HepG2 (cell line): Measurements from ENCODE around the gene HSPB6. TPM values are rescaled to one million over a fixed set of nuclear protein-coding genes. Genes with fewer than 3 reads are reported as not detected.

ENCODE experiments used
- FOXA1 ChIP-seq, 2 experiments: fragments of 450-650 bp in 1 of 2; sonication (generic) in 1 of 2; formaldehyde crosslinking in 1 of 2; IDR thresholded peaks; 2 replicates each; pipeline versions ENCODE4 v1.4.0 to v1.6.1; 2016 to 2020; ENCODE audit warnings: missing genetic modification reagents in 1 of 2
- KLF15 ChIP-seq: sonication (generic); formaldehyde crosslinking; IDR thresholded peaks from 2 replicates; pipeline ENCODE4 v1.8.1; 2023; ENCODE audit warnings: borderline replicate concordance, mild to moderate bottlenecking, inconsistent platforms, missing genetic modification reagents, mixed read lengths
- MYC ChIP-seq: sonication (generic); formaldehyde crosslinking; IDR thresholded peaks from 2 replicates; pipeline ENCODE4 v1.9.0; 2021; ENCODE audit warnings: missing genetic modification reagents, borderline replicate concordance
- RBM39 ChIP-seq: fragments of 200-400 bp; formaldehyde crosslinking; IDR thresholded peaks from one replicate; pipeline ENCODE4 v1.6.1; 2018; ENCODE audit warnings: antibody characterized with exemption, mild to moderate bottlenecking, low read depth, low read length; ENCODE audit not compliant: poor library complexity, severe bottlenecking
- TBX2 ChIP-seq: sonication (generic); formaldehyde crosslinking; IDR thresholded peaks from 2 replicates; pipeline ENCODE4 v1.5.0; 2020; ENCODE audit warnings: missing genetic modification reagents, mild to moderate bottlenecking, borderline replicate concordance
- TCF7L2 ChIP-seq: IDR thresholded peaks from 2 replicates; pipeline ENCODE4 v1.6.1; 2011; ENCODE audit warnings: mild to moderate bottlenecking, low read depth, low read length, moderate library complexity
- ZNF263 ChIP-seq: sonication (generic); formaldehyde crosslinking; IDR thresholded peaks from 2 replicates; pipeline ENCODE4 v1.4.0; 2020; ENCODE audit warnings: missing genetic modification reagents
- ZNF331 ChIP-seq: sonication (generic); formaldehyde crosslinking; IDR thresholded peaks from 2 replicates; pipeline ENCODE4 v1.4.0; 2020; ENCODE audit warnings: missing genetic modification reagents
- ZNF556 ChIP-seq: sonication (generic); formaldehyde crosslinking; IDR thresholded peaks from 2 replicates; pipeline ENCODE4 v1.4.0; 2020; ENCODE audit warnings: mild to moderate bottlenecking, missing genetic modification reagents, borderline replicate concordance
- ZNF773 ChIP-seq: sonication (generic); formaldehyde crosslinking; IDR thresholded peaks from 2 replicates; pipeline ENCODE4 v1.4.0; 2020; ENCODE audit warnings: missing genetic modification reagents, borderline replicate concordance
- polyA plus RNA-seq, 8 experiments: library from polyadenylated mRNA; depleted of rRNA in 3 of 8; stranded (reverse) in 7 of 8; unstranded in 1 of 8; fragments of >200 nt; fragmentation: Illumina TruSeq in 4 of 8; extraction: Trizol in 4 of 8; gene quantifications; 2 replicates each; pipeline versions ENCODE4 v1.2.1 to v1.2.3, GENCODE V29; 2011 to 2016; ENCODE audit warnings: low read depth in 4 of 8, missing spikeins in 1 of 8, mixed read lengths in 1 of 8; ENCODE audit not compliant: insufficient read depth in 1 of 8
- total RNA-seq, 5 experiments: library from RNA; depleted of rRNA; stranded (reverse); fragments of >200 nt; fragmentation: Illumina TruSeq; extraction: Trizol; gene quantifications; 2 replicates each; pipeline ENCODE4 v1.2.3, GENCODE V29; 2016; ENCODE audit warnings: low read depth in 1 of 5
- TF ChIP-seq, protein P1 (sequence below): sonication (generic); formaldehyde crosslinking; IDR thresholded peaks from 2 replicates; pipeline ENCODE4 v1.4.0; 2020; ENCODE audit warnings: missing genetic modification reagents
- TF ChIP-seq, protein P2 (sequence below): sonication (generic); formaldehyde crosslinking; IDR thresholded peaks from 2 replicates; pipeline ENCODE4 v1.4.0; 2020; ENCODE audit warnings: mild to moderate bottlenecking, missing genetic modification reagents
- TF ChIP-seq, protein P3 (sequence below): sonication (generic); formaldehyde crosslinking; IDR thresholded peaks from 2 replicates; pipeline ENCODE4 v1.4.0; 2020; ENCODE audit warnings: missing genetic modification reagents, borderline replicate concordance
- TF ChIP-seq, protein P4 (sequence below): sonication (generic); formaldehyde crosslinking; IDR thresholded peaks from 2 replicates; pipeline ENCODE4 v1.5.1; 2020; ENCODE audit warnings: missing genetic modification reagents, mild to moderate bottlenecking, borderline replicate concordance

The HSPB6 gene
- total and polyA plus RNA-seq, 2 of the 13 experiments (the other 11 are each of a cell fraction or from before 2014, with no cell fraction given): 0.18 TPM; not detected in 1

DNA sequence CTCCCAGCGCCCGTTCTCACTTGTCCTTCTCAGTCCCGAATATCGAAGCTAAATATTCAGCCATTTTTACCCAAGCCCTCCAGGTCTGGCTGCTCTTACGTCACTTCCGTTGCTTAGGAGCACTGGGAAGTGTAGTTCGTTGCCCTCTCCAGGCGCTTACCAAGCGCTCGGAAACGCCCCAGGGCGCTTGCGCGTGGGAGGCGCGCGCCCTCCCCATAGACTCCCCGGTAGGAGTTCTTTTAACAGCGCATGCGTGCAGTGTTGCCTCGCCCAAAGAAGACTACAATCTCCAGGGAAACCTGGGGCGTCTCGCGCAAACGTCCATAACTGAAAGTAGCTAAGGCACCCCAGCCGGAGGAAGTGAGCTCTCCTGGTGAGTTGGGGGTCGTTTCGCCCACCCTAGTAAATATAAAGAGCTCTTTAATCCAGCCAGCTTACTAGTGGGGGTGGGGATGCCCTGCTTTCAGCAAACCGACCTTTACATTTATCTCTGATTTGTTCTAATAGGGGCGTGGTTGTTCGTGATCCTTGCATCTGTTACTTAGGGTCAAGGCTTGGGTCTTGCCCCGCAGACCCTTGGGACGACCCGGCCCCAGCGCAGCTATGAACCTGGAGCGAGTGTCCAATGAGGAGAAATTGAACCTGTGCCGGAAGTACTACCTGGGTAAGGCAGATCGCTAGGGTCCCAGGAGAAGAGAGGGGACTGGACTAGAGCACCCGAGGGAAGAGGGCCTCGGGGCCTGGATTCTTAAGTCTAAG is 11.3 kb downstream of the HSPB6 start, which contains the start of the genes PSENEN and U2AF1L4 (continued):
- TF ChIP-seq, protein P1, sequence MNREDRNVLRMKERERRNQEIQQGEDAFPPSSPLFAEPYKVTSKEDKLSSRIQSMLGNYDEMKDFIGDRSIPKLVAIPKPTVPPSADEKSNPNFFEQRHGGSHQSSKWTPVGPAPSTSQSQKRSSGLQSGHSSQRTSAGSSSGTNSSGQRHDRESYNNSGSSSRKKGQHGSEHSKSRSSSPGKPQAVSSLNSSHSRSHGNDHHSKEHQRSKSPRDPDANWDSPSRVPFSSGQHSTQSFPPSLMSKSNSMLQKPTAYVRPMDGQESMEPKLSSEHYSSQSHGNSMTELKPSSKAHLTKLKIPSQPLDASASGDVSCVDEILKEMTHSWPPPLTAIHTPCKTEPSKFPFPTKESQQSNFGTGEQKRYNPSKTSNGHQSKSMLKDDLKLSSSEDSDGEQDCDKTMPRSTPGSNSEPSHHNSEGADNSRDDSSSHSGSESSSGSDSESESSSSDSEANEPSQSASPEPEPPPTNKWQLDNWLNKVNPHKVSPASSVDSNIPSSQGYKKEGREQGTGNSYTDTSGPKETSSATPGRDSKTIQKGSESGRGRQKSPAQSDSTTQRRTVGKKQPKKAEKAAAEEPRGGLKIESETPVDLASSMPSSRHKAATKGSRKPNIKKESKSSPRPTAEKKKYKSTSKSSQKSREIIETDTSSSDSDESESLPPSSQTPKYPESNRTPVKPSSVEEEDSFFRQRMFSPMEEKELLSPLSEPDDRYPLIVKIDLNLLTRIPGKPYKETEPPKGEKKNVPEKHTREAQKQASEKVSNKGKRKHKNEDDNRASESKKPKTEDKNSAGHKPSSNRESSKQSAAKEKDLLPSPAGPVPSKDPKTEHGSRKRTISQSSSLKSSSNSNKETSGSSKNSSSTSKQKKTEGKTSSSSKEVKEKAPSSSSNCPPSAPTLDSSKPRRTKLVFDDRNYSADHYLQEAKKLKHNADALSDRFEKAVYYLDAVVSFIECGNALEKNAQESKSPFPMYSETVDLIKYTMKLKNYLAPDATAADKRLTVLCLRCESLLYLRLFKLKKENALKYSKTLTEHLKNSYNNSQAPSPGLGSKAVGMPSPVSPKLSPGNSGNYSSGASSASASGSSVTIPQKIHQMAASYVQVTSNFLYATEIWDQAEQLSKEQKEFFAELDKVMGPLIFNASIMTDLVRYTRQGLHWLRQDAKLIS: no peak
- TF ChIP-seq FOXA1 (IDR thresholded peaks at IDR 0.05) (no peak), FOXA1 (CRISPR knock-in tag; IDR thresholded peaks at IDR 0.05) (no peak), TCF7L2 (no peak), ZNF331 (CRISPR knock-in tag) (no peak), RBM39 (no peak), ZNF263 (CRISPR knock-in tag) (no peak), KLF15 (CRISPR knock-in tag) (no peak), MYC (no peak), ZNF773 (CRISPR knock-in tag) (no peak), ZNF556 (CRISPR knock-in tag) (peak; percentile 33; the same call in 1 of the 2 replicates), TBX2 (CRISPR knock-in tag) (no peak)
- TF ChIP-seq, protein P2, sequence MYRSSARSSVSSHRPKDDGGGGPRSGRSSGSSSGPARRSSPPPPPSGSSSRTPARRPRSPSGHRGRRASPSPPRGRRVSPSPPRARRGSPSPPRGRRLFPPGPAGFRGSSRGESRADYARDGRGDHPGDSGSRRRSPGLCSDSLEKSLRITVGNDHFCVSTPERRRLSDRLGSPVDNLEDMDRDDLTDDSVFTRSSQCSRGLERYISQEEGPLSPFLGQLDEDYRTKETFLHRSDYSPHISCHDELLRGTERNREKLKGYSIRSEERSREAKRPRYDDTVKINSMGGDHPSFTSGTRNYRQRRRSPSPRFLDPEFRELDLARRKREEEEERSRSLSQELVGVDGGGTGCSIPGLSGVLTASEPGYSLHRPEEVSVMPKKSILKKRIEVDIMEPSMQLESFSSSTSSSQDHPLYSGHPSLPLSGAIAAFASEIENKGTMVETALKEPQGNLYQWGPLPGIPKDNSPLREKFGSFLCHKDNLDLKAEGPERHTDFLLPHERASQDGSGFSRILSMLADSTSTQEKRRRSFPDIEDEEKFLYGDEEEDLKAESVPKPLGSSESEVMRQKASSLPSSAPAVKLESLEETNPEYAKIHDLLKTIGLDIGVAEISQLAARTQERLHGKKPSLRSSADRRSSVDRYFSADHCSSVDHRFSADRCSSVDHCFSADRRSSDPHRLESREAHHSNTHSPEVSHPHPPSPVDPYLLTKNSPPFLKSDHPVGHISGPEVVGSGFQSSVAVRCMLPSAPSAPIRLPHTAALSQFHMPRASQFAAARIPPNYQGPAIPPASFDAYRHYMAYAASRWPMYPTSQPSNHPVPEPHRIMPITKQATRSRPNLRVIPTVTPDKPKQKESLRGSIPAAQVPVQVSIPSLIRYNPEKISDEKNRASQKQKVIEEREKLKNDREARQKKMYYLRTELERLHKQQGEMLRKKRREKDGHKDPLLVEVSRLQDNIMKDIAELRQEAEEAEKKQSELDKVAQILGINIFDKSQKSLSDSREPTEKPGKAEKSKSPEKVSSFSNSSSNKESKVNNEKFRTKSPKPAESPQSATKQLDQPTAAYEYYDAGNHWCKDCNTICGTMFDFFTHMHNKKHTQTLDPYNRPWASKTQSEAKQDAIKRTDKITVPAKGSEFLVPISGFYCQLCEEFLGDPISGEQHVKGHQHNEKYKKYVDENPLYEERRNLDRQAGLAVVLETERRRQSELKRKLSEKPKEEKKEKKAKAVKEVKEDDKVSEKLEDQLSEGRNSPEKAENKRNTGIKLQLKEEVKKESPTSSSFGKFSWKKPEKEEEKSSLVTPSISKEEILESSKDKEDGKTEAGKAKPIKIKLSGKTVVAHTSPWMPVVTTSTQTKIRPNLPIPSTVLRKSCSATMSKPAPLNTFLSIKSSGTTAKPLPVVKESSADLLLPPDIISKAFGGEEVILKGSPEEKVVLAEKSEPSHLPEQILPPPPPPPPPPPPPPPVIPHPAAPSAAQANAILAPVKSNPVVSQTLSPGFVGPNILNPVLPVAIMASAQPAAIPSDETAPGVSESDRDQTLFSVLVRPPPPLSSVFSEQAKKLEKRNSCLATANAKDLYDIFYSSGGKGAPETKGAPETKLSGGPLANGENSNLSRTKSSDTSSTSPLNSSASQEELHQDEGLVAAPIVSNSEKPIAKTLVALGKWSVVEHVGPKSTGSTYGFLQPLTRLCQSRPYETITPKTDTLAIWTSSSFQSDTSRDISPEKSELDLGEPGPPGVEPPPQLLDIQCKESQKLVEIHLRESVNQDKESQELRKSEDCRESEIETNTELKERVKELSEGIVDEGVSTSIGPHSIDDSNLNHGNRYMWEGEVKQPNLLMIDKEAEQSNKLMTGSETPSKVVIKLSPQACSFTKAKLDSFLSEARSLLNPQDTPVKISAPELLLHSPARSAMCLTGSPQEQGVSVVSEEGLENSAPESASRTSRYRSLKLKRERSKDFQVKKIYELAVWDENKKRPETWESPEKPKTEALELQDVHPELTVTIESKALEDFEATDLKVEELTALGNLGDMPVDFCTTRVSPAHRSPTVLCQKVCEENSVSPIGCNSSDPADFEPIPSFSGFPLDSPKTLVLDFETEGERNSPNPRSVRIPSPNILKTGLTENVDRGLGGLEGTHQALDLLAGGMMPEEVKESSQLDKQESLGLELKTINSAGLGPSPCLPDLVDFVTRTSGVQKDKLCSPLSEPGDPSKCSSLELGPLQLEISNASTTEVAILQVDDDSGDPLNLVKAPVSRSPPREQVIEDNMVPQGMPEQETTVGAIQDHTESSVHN: no peak
- TF ChIP-seq, protein P3, sequence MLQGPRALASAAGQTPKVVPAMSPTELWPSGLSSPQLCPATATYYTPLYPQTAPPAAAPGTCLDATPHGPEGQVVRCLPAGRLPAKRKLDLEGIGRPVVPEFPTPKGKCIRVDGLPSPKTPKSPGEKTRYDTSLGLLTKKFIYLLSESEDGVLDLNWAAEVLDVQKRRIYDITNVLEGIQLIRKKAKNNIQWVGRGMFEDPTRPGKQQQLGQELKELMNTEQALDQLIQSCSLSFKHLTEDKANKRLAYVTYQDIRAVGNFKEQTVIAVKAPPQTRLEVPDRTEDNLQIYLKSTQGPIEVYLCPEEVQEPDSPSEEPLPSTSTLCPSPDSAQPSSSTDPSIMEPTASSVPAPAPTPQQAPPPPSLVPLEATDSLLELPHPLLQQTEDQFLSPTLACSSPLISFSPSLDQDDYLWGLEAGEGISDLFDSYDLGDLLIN (CRISPR knock-in tag): no peak
- TF ChIP-seq, protein P4, sequence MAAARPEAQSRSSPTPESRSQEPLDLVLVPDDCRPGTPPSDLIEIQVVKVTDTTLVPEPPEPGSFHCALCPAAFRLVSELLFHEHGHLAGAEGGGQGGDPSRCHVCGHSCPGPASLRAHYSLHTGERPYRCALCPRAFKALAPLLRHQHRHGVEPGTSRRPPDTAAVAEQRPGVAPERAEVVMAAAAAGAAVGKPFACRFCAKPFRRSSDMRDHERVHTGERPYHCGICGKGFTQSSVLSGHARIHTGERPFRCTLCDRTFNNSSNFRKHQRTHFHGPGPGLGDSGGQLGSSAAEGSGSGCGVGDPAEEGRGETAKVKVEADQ: no peak
